Measurements from ENCODE around the gene MBD4.
"Not testable (repeated sequence)": the region's sequence is repeated elsewhere in the genome, so short reads cannot be mapped to it uniquely, and the experiment has no call there.

Gene MBD4

GRCh38 chr3:129403450-129403849 is 36.3 kb downstream of the MBD4 start:
- DNase-seq: no peak

DNA sequence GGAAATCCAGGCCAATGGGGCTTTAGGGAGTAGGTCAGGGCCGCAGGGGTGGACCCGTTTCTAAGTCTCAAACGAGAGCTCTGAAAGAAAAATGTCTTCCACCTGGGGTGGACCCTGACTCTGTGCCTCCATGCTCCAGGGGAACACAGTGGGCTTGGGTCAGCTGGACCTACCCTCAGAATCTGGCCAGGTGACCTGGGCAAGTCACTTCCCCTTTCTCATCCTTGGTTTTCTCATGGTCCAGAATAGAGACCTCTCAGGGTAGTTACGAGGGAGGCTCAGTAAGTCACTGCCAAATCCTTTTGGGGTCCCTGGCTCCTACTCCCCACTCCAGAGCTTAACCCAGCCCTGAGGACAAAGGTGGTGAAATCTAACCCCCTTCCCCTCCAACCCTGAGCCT is 37.1 kb downstream of the MBD4 start:
- no peak for DNase-seq

DNA sequence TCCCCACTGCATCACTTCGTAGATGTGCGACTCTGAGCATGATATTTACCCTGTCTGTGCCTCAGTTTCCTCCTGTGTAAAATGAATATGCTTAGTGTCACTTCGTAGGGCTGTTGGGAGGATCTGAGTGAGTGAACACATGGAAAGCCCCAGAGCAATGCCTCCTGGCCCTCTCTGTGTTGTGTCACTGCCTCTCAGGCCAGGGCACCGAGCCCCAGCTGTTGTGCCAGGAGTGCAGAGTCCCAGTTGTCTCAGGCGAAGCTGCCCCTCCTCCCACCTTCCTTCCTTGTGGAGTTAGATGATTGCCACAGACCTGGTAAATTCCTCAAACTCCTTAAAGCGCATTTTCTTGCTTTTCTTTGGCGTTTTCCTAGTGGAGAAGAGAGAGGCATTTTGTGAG is 37.5 kb downstream of the MBD4 start:
- no peak for DNase-seq

- no peak for DNase-seq
These were observed 39.8 kb downstream of the MBD4 start for GRCh38 chr3:129399895-129400357.

- DNase-seq: peak; percentile 92
These were observed 40.4 kb downstream of the MBD4 start for GRCh38 chr3:129399145-129399894.

DNA sequence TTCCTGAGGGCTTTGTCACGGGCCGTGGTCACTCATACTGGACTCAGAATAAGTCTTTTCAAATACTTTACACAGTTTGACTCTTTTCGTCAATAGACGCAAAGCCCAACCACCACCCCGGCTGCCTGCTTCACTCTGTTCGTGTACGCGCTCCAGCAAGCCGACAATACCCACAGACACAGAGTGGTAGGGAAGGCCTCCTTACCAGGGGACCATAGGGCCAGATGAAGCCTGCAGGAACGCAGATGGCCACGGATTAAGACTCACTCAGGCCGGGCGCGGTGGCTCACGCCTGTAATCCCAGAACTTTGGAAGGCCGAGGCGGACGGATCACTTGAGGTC is 41.0 kb downstream of the MBD4 start:
- DNase-seq: no peak

- not testable (repeated sequence) for DNase-seq
These were observed 45.8 kb downstream of the MBD4 start for GRCh38 chr3:129393760-129394564.

- no peak for DNase-seq
These were observed 46.5 kb downstream of the MBD4 start for GRCh38 chr3:129393271-129393670.

DNA sequence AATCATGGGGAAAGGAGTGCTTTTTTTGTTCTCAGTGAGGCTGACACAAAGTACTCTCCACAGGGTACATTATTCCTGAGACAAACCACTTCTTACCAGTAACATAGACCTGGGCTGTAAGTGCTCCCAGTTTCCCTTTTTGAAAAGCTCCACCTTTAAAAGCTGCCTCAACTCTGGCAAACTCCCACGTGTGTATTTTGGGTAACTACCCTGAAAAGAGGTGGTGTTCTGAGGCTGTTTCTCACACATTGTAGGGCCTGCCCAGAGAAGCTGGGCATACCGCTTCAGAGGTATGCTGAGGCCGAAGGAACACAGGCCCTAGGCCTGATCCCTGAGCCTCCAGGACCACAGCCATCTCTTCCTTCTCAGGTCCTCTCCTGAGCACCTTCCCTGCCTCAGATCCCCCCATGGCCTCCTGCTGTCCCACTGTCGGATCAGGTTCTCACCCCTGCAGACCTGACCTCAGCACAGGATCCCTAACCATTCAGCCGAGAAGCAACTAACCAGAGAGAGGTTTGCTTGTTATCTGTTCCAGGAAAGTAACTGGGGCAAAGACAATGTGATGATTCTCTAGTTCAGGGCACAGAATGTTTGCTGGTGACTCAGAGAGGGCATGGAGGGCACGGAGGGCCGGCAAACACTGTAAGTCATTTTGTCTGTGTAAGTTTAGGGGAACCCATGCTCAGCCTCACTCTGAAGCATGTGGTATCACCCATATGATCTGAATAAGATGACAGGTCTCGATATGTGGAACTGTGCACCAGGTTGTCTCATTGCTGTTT is 47.5 kb downstream of the MBD4 start:
- DNase-seq: not testable (repeated sequence)

DNA sequence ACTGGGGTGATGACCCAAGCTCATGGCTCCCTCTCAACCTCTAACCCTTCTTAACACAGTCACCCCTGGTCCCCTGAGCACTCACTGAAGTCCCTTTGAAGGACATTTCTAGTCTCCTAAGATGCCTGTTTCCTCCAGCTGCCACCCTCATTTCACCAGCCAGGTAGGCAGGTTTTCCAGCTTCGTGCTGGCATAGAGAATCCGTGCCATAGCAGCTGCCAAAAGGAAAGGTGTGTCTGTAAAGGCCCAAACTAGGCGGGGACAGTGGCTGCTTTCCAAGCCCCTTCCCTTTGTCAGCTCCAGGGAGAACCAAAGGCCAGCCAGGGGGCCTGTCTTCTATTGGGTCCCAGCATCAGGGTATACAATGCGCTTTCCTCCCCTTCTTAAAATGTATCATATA is 48.2 kb downstream of the MBD4 start:
- DNase-seq: not testable (repeated sequence)

- no peak for DNase-seq
These were observed 50.2 kb downstream of the MBD4 start for GRCh38 chr3:129389572-129389937.

GRCh38 chr3:129388791-129389571 is 50.8 kb downstream of the MBD4 start:
- DNase-seq: peak; percentile 8

- DNase-seq: no peak
These were observed 52.3 kb downstream of the MBD4 start for GRCh38 chr3:129387487-129387886.

DNA sequence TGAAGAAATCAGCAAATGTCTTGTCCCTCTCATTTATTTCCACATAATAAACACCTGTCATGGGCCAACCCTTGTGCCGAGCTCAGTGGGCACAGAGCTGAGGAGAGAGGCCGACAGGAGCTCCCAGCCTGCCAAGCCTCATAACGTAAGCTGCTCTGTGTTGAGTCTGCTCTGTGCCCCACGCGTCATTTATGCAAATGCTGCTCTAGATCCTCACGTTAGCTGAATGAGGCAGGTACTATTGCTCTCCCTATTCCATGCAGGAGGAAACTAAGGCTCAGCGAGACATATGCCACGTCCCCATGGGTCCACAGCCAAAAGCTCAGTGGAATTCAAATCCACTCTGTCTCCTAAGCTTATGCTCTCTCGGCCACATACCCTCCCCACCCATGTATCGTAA is 52.8 kb downstream of the MBD4 start:
- DNase-seq: no peak

- DNase-seq: not testable (repeated sequence)
These were observed 54.2 kb downstream of the MBD4 start for GRCh38 chr3:129385507-129385906.

DNA sequence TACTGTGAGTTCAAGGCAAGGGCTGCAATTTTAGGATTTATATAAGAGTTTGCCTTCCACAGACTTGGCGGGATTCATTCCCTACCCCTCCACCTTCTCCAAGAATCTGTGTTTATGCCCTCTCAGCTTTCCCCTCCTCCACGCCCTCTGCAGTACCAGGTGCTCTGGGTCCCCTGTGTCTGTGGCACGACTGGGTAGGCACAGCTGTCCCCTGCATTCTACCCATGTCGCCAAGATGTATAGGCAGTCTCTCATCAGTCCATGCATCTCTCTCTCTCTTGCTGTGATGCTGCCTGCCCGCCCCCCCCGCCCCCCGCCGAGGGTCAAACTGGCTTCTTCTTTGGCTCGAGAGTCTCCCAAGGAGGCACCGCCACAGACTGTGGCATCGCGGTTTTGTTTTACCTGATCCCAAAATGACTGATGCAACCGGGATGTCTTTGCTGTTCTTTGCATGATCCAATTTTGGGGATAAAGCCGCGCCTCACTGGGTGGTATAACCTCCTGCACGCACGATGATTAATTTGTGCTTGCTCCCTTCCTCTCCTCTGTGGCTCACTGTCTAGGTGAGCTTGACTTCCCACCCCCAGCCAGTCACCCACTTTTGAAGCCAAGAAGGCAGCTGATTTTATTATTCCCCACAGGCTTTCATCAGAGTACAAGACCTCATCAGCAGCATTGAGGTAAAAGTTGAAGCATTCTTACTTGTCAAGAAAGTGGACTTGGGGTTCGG is 55.0 kb downstream of the MBD4 start:
- DNase-seq: no peak

DNA sequence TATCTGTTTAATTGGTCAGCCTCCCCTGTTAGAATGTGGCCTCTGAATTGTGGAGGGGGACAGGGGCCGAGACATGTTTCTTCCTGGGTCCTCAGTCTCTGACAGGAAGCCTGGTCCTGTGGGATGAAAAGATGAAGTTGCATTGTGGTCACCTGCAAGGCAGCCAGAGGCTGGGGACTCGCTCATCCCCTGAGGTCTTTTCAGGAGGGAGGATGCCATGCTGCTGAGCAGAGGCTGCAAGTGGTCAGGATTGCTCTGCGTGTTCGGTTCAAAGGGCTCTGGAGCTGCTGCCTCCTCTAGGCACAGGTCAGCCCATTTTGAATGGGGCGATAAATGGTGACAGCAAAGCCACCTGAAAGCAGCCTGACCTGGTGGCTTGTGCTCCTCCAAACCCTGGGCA is 55.6 kb downstream of the MBD4 start:
- DNase-seq: not testable (repeated sequence)

GRCh38 chr3:129383292-129383860 is 56.4 kb downstream of the MBD4 start:
- DNase-seq: peak; percentile 8

- no peak for DNase-seq
These were observed 57.4 kb downstream of the MBD4 start for GRCh38 chr3:129382366-129382765.

All from amniotic stem cell (primary cell).